Osteocyte (in vitro differentiated cells): ENCODE measurements around the gene IFT20. TPM values are rescaled to one million over a fixed set of nuclear protein-coding genes. Genes with fewer than 3 reads are reported as not detected.

Source experiments
- DNase-seq: peaks from one replicate; pipeline ENCODE4 v3.0.0; 2021; ENCODE audit warnings: mixed read lengths; ENCODE audit not compliant: unreplicated experiment; ENCODE audit errors: extremely low spot score
- H3K27ac Mint-ChIP-seq: one replicate; pipeline ENCODE4 v1.8.0; 2021; ENCODE audit warnings: mild to moderate bottlenecking, mixed read lengths; ENCODE audit not compliant: unreplicated experiment
- H3K27me3 Mint-ChIP-seq: one replicate; pipeline ENCODE4 v1.8.0; 2021; ENCODE audit warnings: mixed read lengths; ENCODE audit not compliant: unreplicated experiment
- H3K36me3 Mint-ChIP-seq: one replicate; pipeline ENCODE4 v1.8.0; 2021; ENCODE audit warnings: mixed read lengths; ENCODE audit not compliant: unreplicated experiment
- H3K4me1 Mint-ChIP-seq: one replicate; pipeline ENCODE4 v1.8.0; 2021; ENCODE audit warnings: mixed read lengths; ENCODE audit not compliant: unreplicated experiment
- H3K4me3 Mint-ChIP-seq: one replicate; pipeline ENCODE4 v1.8.0; 2021; ENCODE audit warnings: mild to moderate bottlenecking, moderate library complexity, mixed read lengths; ENCODE audit not compliant: unreplicated experiment
- H3K9me3 Mint-ChIP-seq: one replicate; pipeline ENCODE4 v1.8.0; 2021; ENCODE audit warnings: mixed read lengths; ENCODE audit not compliant: unreplicated experiment
- CTCF ChIP-seq: fragments of 200-600 bp; sonication (generic); IDR thresholded peaks from 2 replicates; pipeline ENCODE4 v1.5.0; 2021; ENCODE audit warnings: antibody characterized with exemption, mild to moderate bottlenecking, moderate library complexity
- total RNA-seq: library from RNA; stranded (reverse); gene quantifications from 2 replicates; pipeline ENCODE4 v1.2.1, GENCODE V29; 2021

Gene IFT20
- total RNA-seq, 1 donor from 2014 or later: 61.9 TPM

- Mint-ChIP-seq H3K36me3 (no peaks in the 10 kb centered on the region), H3K4me3 (no peak overlapping the region), H3K27ac (no peak overlapping the region), H3K27me3 (no peaks in the 10 kb centered on the region), H3K9me3 (no peaks in the 10 kb centered on the region), H3K4me1 (peaks cover 35% of the 10 kb centered on the region)
- no peak for DNase-seq
- no peak for TF ChIP-seq CTCF
Observed at GRCh38 chr17:28291780-28292330, 43.4 kb downstream of the IFT20 start.

- H3K27me3 Mint-ChIP-seq: no peaks in the 10 kb centered on the region
- H3K27ac Mint-ChIP-seq: peak overlapping the region; percentile 71
- no peaks in the 10 kb centered on the region for H3K9me3 Mint-ChIP-seq
- no peak overlapping the region for H3K4me3 Mint-ChIP-seq
- H3K36me3 Mint-ChIP-seq: no peaks in the 10 kb centered on the region
- H3K4me1 Mint-ChIP-seq: peaks cover 32% of the 10 kb centered on the region
- DNase-seq: no peak
- no peak for TF ChIP-seq CTCF
Observed at GRCh38 chr17:28290703-28291102, 44.6 kb downstream of the IFT20 start.

GRCh38 chr17:28285965-28286364, 49.3 kb downstream of the IFT20 start:
- H3K4me3 Mint-ChIP-seq: no peak overlapping the region
- H3K27ac Mint-ChIP-seq: no peak overlapping the region
- DNase-seq: no peak
- H3K9me3 Mint-ChIP-seq: no peaks in the 10 kb centered on the region
- no peaks in the 10 kb centered on the region for H3K36me3 Mint-ChIP-seq
- no peaks in the 10 kb centered on the region for H3K27me3 Mint-ChIP-seq
- no peak for TF ChIP-seq CTCF
- peaks cover 39% of the 10 kb centered on the region for H3K4me1 Mint-ChIP-seq

GRCh38 chr17:28282596-28282995, 52.7 kb downstream of the IFT20 start:
- H3K4me3 Mint-ChIP-seq: peak overlapping the region; percentile 30
- no peaks in the 10 kb centered on the region for H3K27me3 Mint-ChIP-seq
- peak overlapping the region; percentile 85 for H3K27ac Mint-ChIP-seq
- DNase-seq: no peak
- no peaks in the 10 kb centered on the region for H3K36me3 Mint-ChIP-seq
- H3K4me1 Mint-ChIP-seq: peaks cover 44% of the 10 kb centered on the region
- no peak for TF ChIP-seq CTCF
- no peaks in the 10 kb centered on the region for H3K9me3 Mint-ChIP-seq

- no peak overlapping the region for H3K4me3 Mint-ChIP-seq
- no peak for DNase-seq
- H3K27ac Mint-ChIP-seq: no peak overlapping the region
- H3K36me3 Mint-ChIP-seq: no peaks in the 10 kb centered on the region
- H3K9me3 Mint-ChIP-seq: no peaks in the 10 kb centered on the region
- H3K4me1 Mint-ChIP-seq: peaks cover 42% of the 10 kb centered on the region
- no peak for TF ChIP-seq CTCF
- no peaks in the 10 kb centered on the region for H3K27me3 Mint-ChIP-seq
Observed at GRCh38 chr17:28280826-28281225, 54.4 kb downstream of the IFT20 start.
